Activated CD4-positive, CD25-positive, alpha-beta regulatory T cell treated with anti-CD3 and anti-CD28 coated beads, Interleukin-2, amount 50 U/mL, for 16 hours (primary cell): ENCODE data around the gene UNC13B.

Source experiments
- DNase-seq: peaks from one replicate; pipeline ENCODE4 v3.0.0-alpha.2; 2020; ENCODE audit warnings: low read depth, low spot score

Gene UNC13B

GRCh38 chr9:35277171-35277520 lies 115.3 kb downstream of the UNC13B start:
- no peak for DNase-seq

- DNase-seq = no peak
Measured at GRCh38 chr9:35277628-35278359, 116.0 kb downstream of the UNC13B start.

GRCh38 chr9:35279946-35280345 lies 118.1 kb downstream of the UNC13B start:
- no peak for DNase-seq

- DNase-seq = no peak
Measured at GRCh38 chr9:35280399-35280798, 118.6 kb downstream of the UNC13B start.

- no peak for DNase-seq
Measured at GRCh38 chr9:35285731-35286130, 123.9 kb downstream of the UNC13B start.

- no peak for DNase-seq
Measured at GRCh38 chr9:35286381-35286780, 124.6 kb downstream of the UNC13B start.

GRCh38 chr9:35287987-35288632 lies 126.3 kb downstream of the UNC13B start:
- DNase-seq = no peak

- no peak for DNase-seq
Measured at GRCh38 chr9:35288778-35289177, 127.0 kb downstream of the UNC13B start.

- no peak for DNase-seq
Measured at GRCh38 chr9:35293376-35293964, 131.7 kb downstream of the UNC13B start.

GRCh38 chr9:35294066-35294465 lies 132.3 kb downstream of the UNC13B start:
- DNase-seq = no peak

GRCh38 chr9:35294556-35294955 lies 132.7 kb downstream of the UNC13B start:
- DNase-seq = no peak

- DNase-seq = no peak
Measured at GRCh38 chr9:35295369-35296036, 133.7 kb downstream of the UNC13B start.

GRCh38 chr9:35303567-35303966 lies 141.8 kb downstream of the UNC13B start:
- DNase-seq = no peak

GRCh38 chr9:35306283-35306682 lies 144.5 kb downstream of the UNC13B start:
- no peak for DNase-seq

- no peak for DNase-seq
Measured at GRCh38 chr9:35308316-35308715, 146.5 kb downstream of the UNC13B start.

GRCh38 chr9:35311891-35312639 lies 150.3 kb downstream of the UNC13B start:
- no peak for DNase-seq

GRCh38 chr9:35313460-35313859 lies 151.7 kb downstream of the UNC13B start:
- DNase-seq = no peak

- DNase-seq = no peak
Measured at GRCh38 chr9:35313916-35314315, 152.1 kb downstream of the UNC13B start.

GRCh38 chr9:35318741-35319140 lies 156.9 kb downstream of the UNC13B start:
- no peak for DNase-seq

- no peak for DNase-seq
Measured at GRCh38 chr9:35322075-35322885, 160.5 kb downstream of the UNC13B start.

GRCh38 chr9:35324966-35325365 lies 163.2 kb downstream of the UNC13B start:
- no peak for DNase-seq
